Measurements from ENCODE around the gene UBE2Q2.
"Not testable (repeated sequence)": the region's sequence is repeated elsewhere in the genome, so short reads cannot be mapped to it uniquely, and the experiment has no call there.

UBE2Q2 gene

DNA sequence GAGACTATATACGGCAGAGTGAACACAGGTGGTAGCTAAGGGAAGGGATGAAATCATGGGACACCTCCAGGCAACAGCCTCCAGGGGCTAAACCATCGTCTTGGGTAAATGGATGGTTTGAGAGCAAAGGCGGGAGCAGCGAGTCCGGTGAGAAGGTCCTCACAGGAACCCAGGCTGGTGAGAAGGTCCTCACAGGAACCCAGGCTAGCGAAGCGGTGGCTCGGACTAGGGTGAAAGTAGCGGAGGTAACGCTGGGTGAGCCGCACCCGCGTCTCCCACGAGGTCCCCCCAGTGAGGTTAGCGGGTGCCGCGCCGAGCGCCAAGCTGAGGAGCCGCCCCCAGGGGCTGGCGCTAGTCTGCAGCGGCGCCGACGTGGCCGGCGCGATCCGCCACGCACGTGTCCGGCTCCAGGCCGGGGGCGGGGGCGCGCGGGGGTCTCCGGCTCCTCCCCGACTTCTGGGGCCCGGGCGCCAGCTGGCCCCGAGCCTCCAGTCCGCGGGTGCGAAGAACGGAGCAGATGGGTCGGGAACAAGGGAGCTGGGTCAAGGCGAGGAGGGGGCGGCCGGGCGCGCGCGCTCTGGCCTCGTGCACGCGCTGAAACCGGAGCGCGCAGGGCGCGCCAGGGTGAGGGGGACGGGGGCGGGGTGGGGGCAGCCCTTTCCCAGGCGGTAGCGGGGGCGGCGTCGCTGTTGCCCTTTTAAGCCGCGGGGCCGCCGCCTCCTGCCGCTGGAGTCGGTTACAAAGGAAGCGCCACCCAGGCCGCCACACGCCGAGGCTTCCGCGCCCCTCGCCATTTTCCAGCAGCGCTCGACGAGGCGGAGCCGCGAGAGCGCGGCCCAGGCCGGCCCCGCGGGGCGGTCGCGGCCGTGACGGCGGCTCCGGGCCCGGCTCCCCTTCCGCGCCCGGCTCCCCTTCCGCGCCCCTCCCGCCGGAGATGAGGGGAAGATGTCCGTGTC, at the start of gene UBE2Q2:
UBE2Q2 (plus strand) TSS at position 726 of the 956 bp plus-strand sequence; CDS start at position 946, 220 bp downstream.
- no peak for DNase-seq (ENCODE audit: low read depth)
- peak within 1 kb of the TSS; percentile 72 for H3K4me3 ChIP-seq (ENCODE audit: low read depth, low read length)

DNA sequence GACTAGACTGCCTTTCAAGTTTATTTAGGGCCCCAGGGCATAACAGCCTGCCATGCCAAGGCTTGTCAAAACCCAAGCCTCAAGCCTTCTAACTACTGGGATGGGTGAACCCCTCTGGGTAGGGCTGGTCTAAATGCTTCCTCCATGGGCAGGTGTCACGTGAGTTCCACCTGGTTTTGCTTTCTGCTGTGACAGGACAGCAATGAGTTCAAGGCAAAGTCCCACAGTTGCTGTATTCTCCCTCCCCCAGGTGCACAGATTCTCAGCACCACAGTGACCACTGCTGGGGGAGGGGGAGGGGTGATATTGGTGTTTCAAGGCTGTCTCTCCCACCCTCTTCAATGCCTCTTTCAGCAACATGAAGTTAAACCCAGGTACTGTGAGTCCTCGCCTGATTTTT, 46.9 kb upstream of the UBE2Q2 start:
- no peak for DNase-seq (ENCODE audit: low read depth)

DNA sequence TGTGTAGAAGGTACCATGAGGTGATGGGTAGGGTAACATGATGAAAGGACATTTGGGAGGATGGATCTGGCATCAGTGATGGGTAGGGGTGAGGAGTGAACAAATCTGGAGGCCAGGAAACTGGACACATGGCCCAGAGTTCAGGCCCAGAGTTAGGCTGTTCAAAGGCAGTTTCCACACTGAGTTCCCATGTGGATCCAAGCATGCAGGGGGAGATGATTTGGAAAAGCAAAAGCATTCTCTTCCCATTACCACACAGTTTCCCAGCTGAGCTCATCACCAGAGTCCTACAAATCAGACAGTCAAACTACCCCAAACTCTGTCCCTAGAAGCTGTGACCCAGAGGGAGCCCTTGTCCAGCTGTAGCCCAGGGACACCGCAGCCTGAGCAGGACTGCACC, 46.1 kb upstream of the UBE2Q2 start:
- H3K4me3 ChIP-seq (ENCODE audit: low read depth, low read length); DNase-seq (ENCODE audit: low read depth): not testable (repeated sequence)

More for the DNA sequence above, 46.9 kb upstream of the UBE2Q2 start:
- H3K4me3 ChIP-seq (ENCODE audit: low read depth, low read length): no peak overlapping the region

DNA sequence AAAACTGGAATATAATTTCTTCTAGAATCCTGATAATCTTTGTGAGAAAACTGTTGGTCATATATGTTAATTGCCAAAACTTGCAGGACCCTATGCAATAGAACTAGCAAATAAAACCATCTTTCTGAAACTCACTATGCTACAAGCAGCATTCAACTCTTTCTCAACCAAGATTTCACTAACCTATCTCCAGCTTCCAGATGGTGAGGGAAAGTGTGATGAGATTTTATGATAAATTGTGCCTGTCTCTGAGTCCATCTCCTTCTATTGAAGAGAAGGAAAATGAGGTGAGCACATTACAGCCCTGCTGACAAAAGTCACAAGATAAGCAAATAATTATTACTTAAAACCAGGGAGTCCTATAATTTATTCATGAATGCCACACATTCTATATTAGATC, 44.1 kb upstream of the UBE2Q2 start:
- H3K4me3 ChIP-seq (ENCODE audit: low read depth, low read length): no peak overlapping the region
- no peak for DNase-seq (ENCODE audit: low read depth)

DNA sequence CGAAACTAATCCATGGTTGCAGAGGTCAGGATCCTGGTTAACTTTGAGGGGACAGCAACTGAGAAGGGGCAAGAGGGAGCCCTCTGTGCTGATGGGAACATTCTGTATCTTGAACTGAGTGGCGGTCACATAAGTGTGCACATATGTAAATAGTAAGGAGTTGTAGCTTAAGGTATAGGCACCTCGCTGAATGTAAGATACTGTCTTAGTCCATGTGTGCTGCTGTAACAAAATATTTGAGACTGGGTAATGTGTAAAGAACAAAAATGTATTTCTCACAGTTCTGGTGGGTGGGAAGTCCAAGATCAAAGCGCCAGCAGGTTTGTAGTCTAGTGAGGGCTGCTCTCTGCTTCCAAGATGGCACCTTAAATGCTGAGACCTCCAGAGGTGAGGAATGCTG, 42.8 kb upstream of the UBE2Q2 start:
- DNase-seq (ENCODE audit: low read depth); H3K4me3 ChIP-seq (ENCODE audit: low read depth, low read length): not testable (repeated sequence)

DNA sequence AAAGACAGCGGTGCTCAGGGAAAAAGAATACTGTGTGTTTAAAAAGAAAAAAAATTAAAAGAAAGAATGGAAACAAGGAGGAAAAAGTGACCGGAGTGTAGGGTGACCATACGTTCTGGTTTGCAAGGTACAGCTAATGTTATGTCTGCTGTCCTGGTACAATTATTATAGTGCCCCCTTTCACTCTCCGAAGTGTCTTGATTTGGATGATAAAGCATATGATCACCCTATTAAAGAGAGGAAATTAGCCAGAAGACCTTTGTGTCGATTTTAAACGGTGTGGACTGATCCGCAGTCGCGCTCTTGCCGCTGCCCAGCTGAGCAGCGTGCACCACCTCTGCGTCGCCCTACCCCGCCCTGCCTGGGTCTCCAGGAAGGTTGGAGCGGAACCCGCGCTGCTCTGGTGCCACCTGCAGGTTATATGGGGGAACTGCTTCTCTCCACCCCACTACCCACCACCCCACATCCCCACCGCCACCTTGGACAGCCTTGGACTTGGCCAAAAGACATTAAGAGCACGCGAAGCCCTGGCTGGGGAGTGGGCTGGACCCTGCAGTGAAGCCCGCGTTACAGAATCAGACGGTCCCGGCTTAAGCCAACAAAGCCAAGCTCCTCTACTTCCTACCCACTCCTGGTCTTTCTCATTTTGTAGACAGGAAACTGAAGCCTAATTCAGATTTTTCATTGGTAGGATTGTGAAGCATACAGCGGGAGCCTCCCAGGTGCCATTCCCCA, 41.2 kb upstream of the UBE2Q2 start:
- peak overlapping the region; percentile 38 for H3K4me3 ChIP-seq (ENCODE audit: low read depth, low read length)

DNA sequence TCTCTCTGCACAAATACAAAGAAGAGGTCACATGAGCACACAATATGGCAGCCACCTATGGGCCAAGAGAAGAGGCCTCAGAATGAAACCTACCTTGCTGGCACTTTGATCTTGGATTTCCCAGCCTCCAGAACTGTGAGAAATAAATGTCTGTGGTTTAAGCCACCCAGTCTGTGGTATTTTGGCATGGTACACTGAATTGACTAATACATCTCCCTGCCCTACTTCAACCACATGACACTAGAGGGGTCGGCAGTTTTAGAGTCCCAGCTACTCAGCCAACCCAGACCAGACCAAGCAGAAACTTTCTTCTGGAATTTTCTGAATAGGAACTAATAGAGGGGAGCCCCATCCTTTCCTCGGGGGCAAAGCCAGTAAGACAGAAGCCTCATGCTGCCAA, 35.8 kb upstream of the UBE2Q2 start:
- DNase-seq (ENCODE audit: low read depth); H3K4me3 ChIP-seq (ENCODE audit: low read depth, low read length): not testable (repeated sequence)

More for the DNA sequence above, 41.2 kb upstream of the UBE2Q2 start:
- no peak for DNase-seq (ENCODE audit: low read depth)

DNA sequence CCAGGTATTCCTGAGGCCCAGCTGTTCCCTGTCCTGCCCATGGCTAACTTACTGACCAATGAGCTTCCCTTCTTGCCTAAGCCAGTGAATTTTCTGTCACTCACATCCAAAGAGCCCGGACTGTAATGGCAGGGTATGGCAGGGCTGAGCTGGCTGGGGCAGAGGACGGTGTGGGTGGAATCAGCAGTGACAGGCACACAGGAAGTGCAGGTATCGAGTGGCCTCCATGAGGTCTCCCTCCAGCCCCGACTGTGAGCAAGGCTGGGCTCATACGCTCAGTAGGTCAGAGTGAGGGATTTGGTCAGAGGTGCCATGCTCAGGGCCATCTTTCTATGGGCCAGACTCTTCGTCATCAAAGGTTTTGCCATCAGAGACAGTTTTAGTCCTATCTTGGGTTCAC, 35.2 kb upstream of the UBE2Q2 start:
- not testable (repeated sequence) for H3K4me3 ChIP-seq (ENCODE audit: low read depth, low read length); DNase-seq (ENCODE audit: low read depth)

DNA sequence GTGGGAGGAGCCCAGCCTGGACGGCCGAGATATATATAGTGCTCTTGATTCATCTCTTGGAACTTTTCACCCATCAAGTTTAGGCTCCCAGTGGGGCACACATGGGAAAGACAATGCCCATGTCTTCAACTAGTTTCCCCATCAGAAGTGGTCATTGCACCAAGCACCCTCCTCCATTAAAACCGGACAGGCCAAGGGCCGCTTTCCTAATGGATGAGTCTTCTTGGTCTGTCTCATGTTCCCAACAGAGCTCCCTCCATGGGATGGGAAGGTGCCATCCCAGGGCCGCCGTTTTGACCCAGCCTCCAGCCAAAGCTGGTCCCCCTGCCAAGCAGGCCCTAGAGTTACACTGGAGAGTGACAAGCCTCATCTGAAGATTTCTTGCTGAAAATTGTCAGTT, 34.7 kb upstream of the UBE2Q2 start:
- H3K4me3 ChIP-seq (ENCODE audit: low read depth, low read length): no peak overlapping the region
- no peak for DNase-seq (ENCODE audit: low read depth)

DNA sequence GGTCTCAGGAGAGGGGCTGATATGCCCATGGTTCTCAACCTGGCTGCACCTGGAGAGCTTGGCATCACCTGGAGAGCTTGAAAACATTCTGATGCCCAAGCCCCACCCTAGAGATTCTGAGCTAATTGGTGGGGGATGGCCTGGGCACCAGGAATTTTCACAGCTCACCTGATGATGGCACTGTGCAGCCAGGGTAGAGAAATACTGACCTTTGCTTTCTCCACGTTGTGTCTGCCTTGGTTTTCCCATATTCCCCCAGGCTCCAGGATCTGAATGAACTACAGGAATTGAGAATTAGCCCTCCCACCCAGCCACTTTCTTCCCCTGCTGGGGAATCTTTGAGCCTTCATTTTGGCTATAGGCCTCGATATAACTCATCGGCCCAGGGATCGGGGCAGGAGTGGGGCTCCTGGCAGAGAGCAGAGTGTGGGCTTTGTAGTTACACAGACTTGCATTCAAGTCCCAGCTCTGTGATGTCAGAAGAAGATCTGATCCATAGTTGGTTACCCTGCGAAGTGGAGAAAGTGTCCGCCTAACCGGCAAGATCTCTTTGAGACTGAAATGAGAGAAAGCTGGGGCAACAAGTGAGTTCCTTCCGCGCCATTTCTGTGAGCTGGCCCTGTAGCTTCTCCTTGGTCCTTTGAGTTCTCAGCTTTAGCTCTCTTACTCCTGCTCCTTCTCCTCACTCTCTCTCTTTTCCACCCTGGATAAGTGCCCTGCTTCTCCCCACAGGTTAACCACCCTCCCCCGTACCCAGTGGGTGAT, 33.1 kb upstream of the UBE2Q2 start:
- DNase-seq (ENCODE audit: low read depth): no peak

DNA sequence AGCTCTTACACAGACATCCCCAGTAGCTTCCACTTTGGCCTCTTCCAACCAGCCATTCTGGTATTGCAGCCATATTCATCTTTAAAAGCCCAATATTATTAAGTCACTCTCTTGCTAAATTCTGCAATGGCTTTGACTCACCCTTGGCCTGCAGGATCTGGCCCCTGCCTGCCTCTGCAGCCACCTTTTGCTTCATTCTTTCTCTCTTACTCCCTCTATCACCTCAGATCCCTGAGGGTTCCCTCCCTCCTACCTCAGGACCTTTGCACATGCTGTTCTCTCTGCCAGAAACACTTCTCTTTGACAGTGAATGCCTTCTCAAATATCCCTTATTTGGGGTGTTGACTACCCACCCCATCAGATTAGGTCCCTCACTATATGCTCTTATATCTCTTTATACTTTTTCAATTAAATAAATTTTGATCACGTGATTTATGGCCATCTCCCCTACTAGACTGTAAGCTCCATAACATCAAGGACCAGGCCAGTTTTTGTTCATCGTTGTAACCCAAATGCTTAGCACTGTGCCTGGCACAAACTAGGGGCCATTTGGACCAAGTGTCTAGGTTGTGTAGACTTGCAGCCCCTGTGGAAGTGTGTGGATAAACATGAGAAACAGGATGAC, 32.3 kb upstream of the UBE2Q2 start:
- H3K4me3 ChIP-seq (ENCODE audit: low read depth, low read length): no peak overlapping the region
- DNase-seq (ENCODE audit: low read depth): no peak

More for the DNA sequence above, 33.1 kb upstream of the UBE2Q2 start:
- no peak overlapping the region for H3K4me3 ChIP-seq (ENCODE audit: low read depth, low read length)

DNA sequence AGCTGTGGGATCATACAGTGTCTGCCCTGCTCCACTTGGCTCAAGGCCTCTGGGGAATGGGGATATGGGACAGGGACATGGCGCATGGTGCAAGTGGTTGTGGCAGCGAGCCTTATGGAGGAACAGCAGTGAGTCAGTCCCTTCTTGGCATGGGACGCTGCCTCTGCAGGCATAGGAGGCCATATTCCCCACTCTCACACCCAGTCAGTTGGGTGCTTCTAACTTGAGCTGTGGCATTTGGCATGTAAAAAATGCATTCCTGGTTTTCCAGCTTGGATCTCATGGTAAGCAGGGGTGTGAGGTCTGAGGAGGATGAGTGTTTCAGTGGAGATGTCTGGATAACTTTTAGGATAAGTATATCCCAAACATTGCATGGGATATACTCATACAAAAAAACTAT, 31.6 kb upstream of the UBE2Q2 start:
- H3K4me3 ChIP-seq (ENCODE audit: low read depth, low read length): no peak overlapping the region
- DNase-seq (ENCODE audit: low read depth): no peak

DNA sequence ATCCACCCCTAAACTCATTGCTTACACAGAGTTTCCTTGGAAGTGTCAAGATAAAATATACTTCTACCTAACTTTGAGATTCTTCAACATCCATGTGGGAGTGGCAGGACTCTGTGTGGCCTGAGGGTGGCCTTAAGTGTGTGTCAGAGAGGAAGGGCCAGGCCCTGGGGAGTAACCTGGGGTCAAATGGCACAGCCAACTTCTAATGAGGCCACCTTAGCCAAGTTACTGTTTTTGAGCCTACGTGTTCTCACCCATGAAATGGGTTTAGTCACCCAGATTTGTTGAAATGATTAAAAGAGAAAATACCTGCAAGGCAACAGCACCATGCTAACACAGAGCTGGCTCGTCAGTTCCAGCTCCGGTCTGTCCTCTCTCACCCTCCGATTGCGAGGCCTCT, 28.5 kb upstream of the UBE2Q2 start:
- no peak overlapping the region for H3K4me3 ChIP-seq (ENCODE audit: low read depth, low read length)
- DNase-seq (ENCODE audit: low read depth): no peak

DNA sequence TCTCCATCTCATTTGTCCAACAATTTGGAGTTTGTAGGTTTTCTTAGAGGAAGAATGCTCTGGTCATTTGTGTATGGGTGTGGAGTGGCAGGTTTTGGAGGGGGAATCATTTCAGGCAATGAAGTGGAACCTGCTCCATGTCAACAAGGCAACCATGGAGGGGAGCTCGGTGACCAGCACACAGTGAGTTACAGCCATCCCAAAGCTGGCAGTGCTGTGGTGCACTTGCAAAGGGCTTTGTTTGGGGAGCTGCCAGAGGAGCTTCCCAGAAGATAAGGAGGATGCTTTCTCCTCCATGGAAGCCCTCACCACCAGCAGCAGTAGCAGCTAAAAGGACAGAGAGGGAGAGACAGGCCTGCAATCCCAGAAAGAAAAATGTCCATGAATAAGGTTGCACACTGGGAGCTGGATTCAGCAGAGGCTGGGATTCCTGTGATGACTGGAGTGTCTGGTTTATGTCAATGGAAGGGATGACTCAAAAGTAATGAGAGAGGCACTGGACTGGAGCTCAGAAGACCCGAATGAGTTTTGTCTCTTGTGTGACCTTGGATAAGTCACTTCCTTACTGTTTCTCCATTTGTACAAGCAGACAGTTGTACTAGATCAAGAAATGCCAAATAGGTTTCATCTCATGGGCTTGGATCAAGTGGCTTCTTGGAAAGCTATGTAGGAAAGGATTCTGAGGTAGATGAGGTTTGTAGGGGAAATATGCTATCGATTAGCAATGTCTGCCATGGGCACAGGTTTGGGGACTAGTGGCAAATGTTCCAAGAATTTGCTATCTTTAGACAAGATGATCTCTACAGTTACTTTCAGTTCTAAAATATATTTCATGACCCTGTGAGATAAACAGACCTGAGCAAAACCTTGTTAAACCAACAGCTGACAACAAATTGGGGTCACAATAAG, 27.2 kb upstream of the UBE2Q2 start:
- H3K4me3 ChIP-seq (ENCODE audit: low read depth, low read length): no peak overlapping the region
- DNase-seq (ENCODE audit: low read depth): no peak

DNA sequence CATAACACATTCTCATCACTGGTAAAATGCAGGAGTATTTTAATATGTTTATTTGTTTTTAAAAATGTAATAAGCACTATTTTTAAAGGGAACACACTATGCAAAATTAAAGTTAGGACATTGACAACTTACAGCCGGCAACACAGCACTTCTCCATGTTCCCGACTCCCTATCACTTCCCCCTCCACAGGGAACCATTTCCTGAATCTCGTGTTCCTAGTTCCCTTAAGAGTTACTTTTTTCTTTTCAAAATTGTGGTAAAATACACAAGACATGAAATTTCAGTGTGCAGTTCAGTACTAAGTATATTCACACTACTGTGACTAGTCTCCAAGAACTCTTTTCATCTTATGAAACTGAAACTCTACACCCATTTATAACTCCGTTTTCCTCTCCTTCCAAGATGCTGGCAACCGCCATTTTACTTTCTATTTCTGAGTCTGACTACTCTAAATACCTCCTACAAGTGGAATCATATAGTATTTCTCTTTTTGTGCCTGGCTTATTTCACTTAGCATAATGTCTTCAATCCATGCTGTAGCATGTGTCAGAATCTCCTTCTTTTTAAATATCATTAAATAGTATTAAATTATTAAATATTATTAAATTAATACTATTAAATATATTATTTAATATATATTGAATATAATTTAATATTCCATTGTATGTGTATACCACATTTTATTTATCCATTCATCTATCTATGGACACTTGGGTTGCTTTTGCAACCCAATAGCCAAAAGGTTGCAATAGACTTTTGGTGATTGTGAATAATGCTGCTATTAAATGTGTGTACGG, 25.9 kb upstream of the UBE2Q2 start:
- no peak for DNase-seq (ENCODE audit: low read depth)
- H3K4me3 ChIP-seq (ENCODE audit: low read depth, low read length): no peak overlapping the region

DNA sequence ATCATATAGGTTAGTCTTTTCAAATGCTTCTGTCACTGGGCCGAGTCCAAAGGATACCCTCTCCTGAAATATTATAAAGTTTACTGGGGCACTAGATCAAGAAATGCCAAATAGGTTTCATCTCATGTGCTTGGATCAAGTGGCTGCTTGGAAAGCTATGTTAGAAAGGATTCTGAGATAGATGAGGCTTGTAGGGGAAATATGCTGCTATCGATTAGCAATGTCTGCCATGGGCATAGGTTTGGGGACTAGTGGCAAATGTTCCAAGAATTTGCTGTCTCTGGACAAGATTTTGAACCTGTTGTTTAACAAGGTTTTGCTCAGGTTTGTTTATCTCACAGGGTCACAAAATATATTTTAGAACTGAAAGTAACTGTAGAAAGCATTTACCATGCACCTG, 23.0 kb upstream of the UBE2Q2 start:
- no peak overlapping the region for H3K4me3 ChIP-seq (ENCODE audit: low read depth, low read length)
- no peak for DNase-seq (ENCODE audit: low read depth)

DNA sequence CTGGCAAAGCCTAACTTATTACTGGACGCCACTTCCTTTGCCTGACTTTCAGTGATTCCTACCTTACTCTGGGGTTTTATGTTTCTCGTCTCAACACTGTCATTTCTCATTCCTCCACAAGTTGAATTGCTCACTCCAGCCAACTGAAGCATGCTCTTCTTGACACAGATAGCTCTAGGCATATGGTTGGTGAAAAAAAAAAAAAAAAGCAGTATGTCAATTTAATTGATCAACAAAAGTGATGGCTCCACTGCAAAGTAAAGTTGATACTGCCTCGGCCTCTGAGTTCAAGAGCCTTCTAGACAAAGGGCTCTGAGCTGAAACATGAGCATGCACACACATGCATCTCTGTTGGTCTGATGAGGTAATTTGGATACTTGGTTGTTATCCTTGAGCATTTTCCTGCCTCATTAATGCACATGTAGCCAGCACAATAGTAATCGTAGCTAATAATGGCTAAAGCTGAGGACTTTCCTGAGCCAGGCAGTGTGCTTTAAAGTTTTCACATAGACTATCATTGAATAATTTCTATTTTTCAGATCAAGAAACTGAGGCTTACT, 21.4 kb upstream of the UBE2Q2 start:
- no peak for DNase-seq (ENCODE audit: low read depth)
- no peak overlapping the region for H3K4me3 ChIP-seq (ENCODE audit: low read depth, low read length)

Data from skeletal muscle cell (primary cell).